Stimulated activated CD4-positive, alpha-beta T cell treated with anti-CD3 and anti-CD28 coated beads, Interleukin-12 subunit alpha, Interleukin-12 subunit beta, amount 100 ng/mL, for 24 hours (primary cell): ENCODE results near the gene ZNF283.
"Not testable (repeated sequence)": the region's sequence is repeated elsewhere in the genome, so short reads cannot be mapped to it uniquely, and the experiment has no call there.

Source experiments
- DNase-seq, 2 experiments: peaks; one replicate each; pipeline ENCODE4 v3.0.0-alpha.2; 2020; ENCODE audit warnings: low read depth in 2 of 2

ZNF283 gene

GRCh38 chr19:43848821-43849220 is 21.7 kb downstream of the ZNF283 start:
- no peak for DNase-seq

DNA sequence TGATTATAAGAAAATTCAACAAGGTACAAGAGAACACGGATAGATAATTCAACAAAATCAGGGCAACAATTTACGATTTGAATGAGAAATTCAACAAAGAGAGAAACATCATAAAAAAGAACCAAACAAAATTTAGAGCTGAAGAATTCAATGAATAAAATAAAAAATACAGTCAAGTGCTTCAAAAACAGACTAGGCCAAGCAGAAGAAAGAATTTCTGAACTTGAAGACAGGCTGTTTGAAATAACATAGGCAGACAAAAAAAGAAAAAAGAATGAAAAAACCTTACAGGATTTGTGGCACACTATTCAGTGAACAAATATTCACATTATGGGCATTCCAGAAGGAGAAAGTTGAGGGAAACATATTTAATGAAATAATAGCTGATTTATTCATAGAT is 31.1 kb downstream of the ZNF283 start:
- no peak for DNase-seq

DNA sequence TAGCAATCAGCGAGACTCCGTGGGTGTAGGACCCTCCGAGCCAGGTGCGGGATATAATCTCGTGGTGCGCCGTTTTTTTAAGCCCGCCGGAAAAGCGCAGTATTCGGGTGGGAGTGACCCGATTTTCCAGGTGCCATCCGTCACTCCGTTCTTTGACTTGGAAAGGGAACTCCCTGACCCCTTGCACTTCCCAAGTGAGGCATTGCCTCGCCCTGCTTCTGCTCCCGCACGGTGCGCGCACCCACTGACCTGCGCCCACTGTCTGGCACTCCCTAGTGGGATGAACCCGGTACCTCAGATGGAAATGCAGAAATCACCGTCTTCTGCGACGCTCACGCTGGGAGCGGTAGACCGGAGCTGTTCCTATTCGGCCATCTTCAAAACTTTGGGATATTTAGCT is 39.8 kb downstream of the ZNF283 start:
- not testable (repeated sequence) for DNase-seq

DNA sequence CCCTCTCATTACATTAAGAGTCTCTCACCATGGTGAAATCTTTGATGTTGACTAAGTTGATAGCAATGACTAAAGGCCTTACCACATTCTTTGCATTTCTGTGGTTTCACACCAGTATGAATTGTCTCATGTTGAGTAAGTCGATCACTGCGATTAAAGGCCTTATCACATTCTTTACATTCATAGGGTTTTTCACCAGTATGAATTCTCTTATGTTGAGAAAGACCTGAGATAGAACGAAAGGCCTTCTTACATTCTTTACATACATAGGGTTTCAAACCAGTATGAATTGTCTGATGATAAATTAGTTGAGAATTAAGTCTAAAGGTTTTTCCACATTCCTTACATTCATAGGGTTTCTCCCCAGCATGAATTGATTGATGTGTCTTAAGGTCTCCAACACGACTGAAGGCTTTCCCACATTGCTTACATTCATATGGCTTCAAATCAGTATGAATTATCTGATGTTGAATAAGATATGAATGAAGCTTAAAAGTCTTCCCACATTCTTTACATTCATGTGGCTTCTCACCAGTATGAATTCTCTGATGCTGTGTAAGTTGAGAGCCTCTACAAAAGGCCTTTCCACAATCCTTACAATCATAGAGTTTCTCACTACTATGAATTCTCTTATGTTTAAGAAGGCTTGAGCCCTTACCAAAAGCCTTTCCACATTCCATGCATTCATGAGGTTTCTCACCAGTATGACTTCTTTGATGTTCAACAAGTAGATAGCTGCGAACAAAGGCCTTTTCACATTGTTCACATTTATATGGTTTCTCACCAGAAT is 45.6 kb downstream of the ZNF283 start:
- DNase-seq: no peak

GRCh38 chr19:43880483-43880882 is 53.4 kb downstream of the ZNF283 start:
- DNase-seq: no peak

DNA sequence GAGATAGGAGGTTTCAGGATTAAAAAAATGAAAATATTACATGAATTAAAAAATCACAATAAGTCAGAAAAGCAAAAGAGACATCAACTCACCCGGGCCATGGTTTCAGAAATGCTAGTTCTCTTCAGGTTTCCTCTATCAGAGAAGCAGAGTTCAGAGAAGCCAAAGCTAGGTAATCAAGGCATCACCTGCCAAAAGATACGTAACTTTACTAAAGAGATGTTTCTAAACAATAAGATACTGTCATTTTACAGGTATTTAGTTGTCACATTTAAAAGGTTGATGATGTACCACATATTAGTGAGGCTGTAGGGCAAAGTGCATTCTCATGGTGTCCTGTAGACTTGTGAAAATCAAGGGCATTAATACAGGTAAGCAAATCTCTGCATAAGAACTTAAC is 56.7 kb downstream of the ZNF283 start, which contains the start of gene ZNF404:
Gene ZNF404, minus strand, starts transcription at position 101 of the 400 bp plus-strand sequence.
- no peak for DNase-seq

DNA sequence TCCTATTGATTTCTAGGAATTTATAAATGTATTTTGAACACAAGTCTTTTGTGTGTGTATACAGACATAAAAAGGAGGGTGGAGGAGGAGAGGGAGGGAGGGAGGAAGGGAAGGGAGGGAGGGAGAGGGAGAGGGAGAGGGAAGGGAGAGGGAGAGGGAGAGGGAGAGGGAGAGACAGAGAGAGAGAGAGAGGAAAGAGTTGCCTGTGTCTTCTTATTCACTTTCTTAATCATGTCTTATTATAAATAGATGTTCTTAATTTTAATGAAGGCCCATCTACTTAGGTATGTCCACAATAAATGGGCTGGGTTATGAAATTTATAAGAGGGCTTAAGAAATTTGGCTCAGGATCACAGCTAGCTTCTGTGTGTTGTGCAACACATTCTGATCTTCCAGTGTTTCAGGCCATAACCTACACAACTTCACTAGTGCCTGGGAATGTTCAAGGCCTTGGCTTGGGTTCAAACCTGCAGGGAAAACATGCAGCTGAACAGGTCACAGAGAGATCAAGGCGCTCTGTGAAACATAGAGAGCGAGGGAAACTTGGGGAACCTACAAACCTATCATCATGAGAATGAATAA is 68.7 kb downstream of the ZNF283 start:
- no peak for DNase-seq
